HepG2 (cell line): Measurements from ENCODE around the gene FAM89B. TPM values are rescaled to one million over a fixed set of nuclear protein-coding genes. Genes with fewer than 3 reads are reported as not detected.

Experiments used
- CBX1 ChIP-seq: IDR thresholded peaks from one replicate; pipeline ENCODE4 v1.6.1; 2016; ENCODE audit warnings: antibody characterized with exemption, low read depth
- CREB1 ChIP-seq, 2 experiments: fragments of 450-650 bp in 1 of 2; IDR thresholded peaks; 2 replicates each; pipeline ENCODE4 v1.6.1; 2016 to 2017; ENCODE audit warnings: control low read depth in 1 of 2, mild to moderate bottlenecking in 1 of 2, missing compliant biosample characterization in 1 of 2, missing genetic modification characterization in 1 of 2
- GFI1 ChIP-seq: sonication (generic); formaldehyde crosslinking; IDR thresholded peaks from 2 replicates; pipeline ENCODE4 v1.5.0; 2020; ENCODE audit warnings: missing genetic modification reagents, mild to moderate bottlenecking, borderline replicate concordance
- HIC2 ChIP-seq: sonication (generic); formaldehyde crosslinking; IDR thresholded peaks from 2 replicates; pipeline ENCODE4 v1.9.0; 2022; ENCODE audit warnings: low read depth, missing genetic modification reagents
- IRF9 ChIP-seq: sonication (generic); formaldehyde crosslinking; IDR thresholded peaks from 2 replicates; pipeline ENCODE4 v1.8.0; 2022; ENCODE audit warnings: missing genetic modification reagents, mild to moderate bottlenecking, borderline replicate concordance
- MXD3 ChIP-seq: IDR thresholded peaks from 2 replicates; pipeline ENCODE4 v1.6.1; 2016; ENCODE audit warnings: mild to moderate bottlenecking, missing biosample characterization, missing genetic modification reagents
- SCMH1 ChIP-seq: sonication (generic); formaldehyde crosslinking; IDR thresholded peaks from 2 replicates; pipeline ENCODE4 v1.9.0; 2021; ENCODE audit warnings: missing genetic modification reagents, mild to moderate bottlenecking, borderline replicate concordance
- ZNF354B ChIP-seq: sonication (generic); formaldehyde crosslinking; IDR thresholded peaks from 2 replicates; pipeline ENCODE4 v1.8.0; 2022; ENCODE audit warnings: mild to moderate bottlenecking, missing genetic modification reagents
- ZNF484 ChIP-seq: sonication (generic); formaldehyde crosslinking; IDR thresholded peaks from 2 replicates; pipeline ENCODE4 v1.5.1; 2020; ENCODE audit warnings: mild to moderate bottlenecking, low read depth, missing genetic modification reagents, borderline replicate concordance
- ZNF703 ChIP-seq: sonication (generic); formaldehyde crosslinking; IDR thresholded peaks from 2 replicates; pipeline ENCODE4 v1.5.1; 2020; ENCODE audit warnings: missing genetic modification reagents, mild to moderate bottlenecking, moderate library complexity, borderline replicate concordance
- ZNF773 ChIP-seq: sonication (generic); formaldehyde crosslinking; IDR thresholded peaks from 2 replicates; pipeline ENCODE4 v1.4.0; 2020; ENCODE audit warnings: missing genetic modification reagents, borderline replicate concordance
- polyA plus RNA-seq, 8 experiments: library from polyadenylated mRNA; depleted of rRNA in 3 of 8; stranded (reverse) in 7 of 8; unstranded in 1 of 8; fragments of >200 nt; fragmentation: Illumina TruSeq in 4 of 8; extraction: Trizol in 4 of 8; gene quantifications; 2 replicates each; pipeline versions ENCODE4 v1.2.1 to v1.2.3, GENCODE V29; 2011 to 2016; ENCODE audit warnings: low read depth in 4 of 8, missing spikeins in 1 of 8, mixed read lengths in 1 of 8; ENCODE audit not compliant: insufficient read depth in 1 of 8
- total RNA-seq, 5 experiments: library from RNA; depleted of rRNA; stranded (reverse); fragments of >200 nt; fragmentation: Illumina TruSeq; extraction: Trizol; gene quantifications; 2 replicates each; pipeline ENCODE4 v1.2.3, GENCODE V29; 2016; ENCODE audit warnings: low read depth in 1 of 5
- TF ChIP-seq, protein P1 (sequence below): sonication (generic); formaldehyde crosslinking; conservative IDR thresholded peaks from 2 replicates; pipeline ENCODE4 v1.4.0; 2020; ENCODE audit warnings: missing genetic modification reagents
- TF ChIP-seq, protein P2 (sequence below): sonication (generic); formaldehyde crosslinking; IDR thresholded peaks from 2 replicates; pipeline ENCODE4 v1.4.0; 2020; ENCODE audit warnings: missing genetic modification reagents, low read depth, mild to moderate bottlenecking, borderline replicate concordance
- TF ChIP-seq, protein P3 (sequence below): sonication (generic); formaldehyde crosslinking; IDR thresholded peaks from 2 replicates; pipeline ENCODE4 v1.4.0; 2020; ENCODE audit warnings: missing genetic modification reagents
- TF ChIP-seq, protein P4 (sequence below): sonication (generic); formaldehyde crosslinking; IDR thresholded peaks from 2 replicates; pipeline ENCODE4 v1.4.0; 2020; ENCODE audit warnings: missing genetic modification reagents

The FAM89B gene
- total and polyA plus RNA-seq, 2 of the 13 experiments (the other 11 are each of a cell fraction or from before 2014, with no cell fraction given), result 5.7 to 8.0 TPM

- TF ChIP-seq, protein P1, sequence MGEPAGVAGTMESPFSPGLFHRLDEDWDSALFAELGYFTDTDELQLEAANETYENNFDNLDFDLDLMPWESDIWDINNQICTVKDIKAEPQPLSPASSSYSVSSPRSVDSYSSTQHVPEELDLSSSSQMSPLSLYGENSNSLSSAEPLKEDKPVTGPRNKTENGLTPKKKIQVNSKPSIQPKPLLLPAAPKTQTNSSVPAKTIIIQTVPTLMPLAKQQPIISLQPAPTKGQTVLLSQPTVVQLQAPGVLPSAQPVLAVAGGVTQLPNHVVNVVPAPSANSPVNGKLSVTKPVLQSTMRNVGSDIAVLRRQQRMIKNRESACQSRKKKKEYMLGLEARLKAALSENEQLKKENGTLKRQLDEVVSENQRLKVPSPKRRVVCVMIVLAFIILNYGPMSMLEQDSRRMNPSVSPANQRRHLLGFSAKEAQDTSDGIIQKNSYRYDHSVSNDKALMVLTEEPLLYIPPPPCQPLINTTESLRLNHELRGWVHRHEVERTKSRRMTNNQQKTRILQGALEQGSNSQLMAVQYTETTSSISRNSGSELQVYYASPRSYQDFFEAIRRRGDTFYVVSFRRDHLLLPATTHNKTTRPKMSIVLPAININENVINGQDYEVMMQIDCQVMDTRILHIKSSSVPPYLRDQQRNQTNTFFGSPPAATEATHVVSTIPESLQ (CRISPR knock-in tag), result no peak
- TF ChIP-seq, protein P2, sequence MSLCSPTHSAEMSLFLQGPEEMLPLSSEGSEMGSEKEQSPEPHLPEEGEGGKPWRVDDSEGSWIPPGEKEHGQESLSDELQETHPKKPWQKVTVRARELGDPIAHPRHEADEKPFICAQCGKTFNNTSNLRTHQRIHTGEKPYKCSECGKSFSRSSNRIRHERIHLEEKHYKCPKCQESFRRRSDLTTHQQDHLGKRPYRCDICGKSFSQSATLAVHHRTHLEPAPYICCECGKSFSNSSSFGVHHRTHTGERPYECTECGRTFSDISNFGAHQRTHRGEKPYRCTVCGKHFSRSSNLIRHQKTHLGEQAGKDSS (CRISPR knock-in tag), result no peak
- TF ChIP-seq HIC2 (CRISPR knock-in tag), result no peak; the same call in 1 of the 2 replicates
- TF ChIP-seq, protein P3, sequence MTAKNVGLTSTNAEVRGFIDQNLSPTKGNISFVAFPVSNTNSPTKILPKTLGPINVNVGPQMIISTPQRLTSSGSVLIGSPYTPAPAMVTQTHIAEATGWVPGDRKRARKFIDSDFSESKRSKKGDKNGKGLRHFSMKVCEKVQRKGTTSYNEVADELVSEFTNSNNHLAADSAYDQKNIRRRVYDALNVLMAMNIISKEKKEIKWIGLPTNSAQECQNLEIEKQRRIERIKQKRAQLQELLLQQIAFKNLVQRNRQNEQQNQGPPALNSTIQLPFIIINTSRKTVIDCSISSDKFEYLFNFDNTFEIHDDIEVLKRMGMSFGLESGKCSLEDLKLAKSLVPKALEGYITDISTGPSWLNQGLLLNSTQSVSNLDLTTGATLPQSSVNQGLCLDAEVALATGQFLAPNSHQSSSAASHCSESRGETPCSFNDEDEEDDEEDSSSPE (CRISPR knock-in tag), result 0 out of 2 replicates have a peak, but pooled peaks have one; percentile 20
- TF ChIP-seq GFI1 (CRISPR knock-in tag), result peak; percentile 23; the same call in 1 of the 2 replicates
- TF ChIP-seq IRF9 (CRISPR knock-in tag), result 0 out of 2 replicates have a peak, but pooled peaks have one; percentile 25
- peak; percentile 77; the same call in 1 of the 2 replicates for TF ChIP-seq ZNF773 (CRISPR knock-in tag)
- no peak for TF ChIP-seq ZNF703 (CRISPR knock-in tag)
- no peak for TF ChIP-seq ZNF354B (CRISPR knock-in tag)
- TF ChIP-seq SCMH1 (CRISPR knock-in tag), result no peak
- TF ChIP-seq MXD3 (CRISPR knock-in tag), result peak; percentile 78
- TF ChIP-seq CREB1 (IDR thresholded peaks at IDR 0.05), result no peak
- TF ChIP-seq CREB1 (CRISPR knock-in tag; IDR thresholded peaks at IDR 0.05), result no peak
- TF ChIP-seq ZNF484 (CRISPR knock-in tag), result no peak
- TF ChIP-seq CBX1, result no peak
- TF ChIP-seq, protein P4, sequence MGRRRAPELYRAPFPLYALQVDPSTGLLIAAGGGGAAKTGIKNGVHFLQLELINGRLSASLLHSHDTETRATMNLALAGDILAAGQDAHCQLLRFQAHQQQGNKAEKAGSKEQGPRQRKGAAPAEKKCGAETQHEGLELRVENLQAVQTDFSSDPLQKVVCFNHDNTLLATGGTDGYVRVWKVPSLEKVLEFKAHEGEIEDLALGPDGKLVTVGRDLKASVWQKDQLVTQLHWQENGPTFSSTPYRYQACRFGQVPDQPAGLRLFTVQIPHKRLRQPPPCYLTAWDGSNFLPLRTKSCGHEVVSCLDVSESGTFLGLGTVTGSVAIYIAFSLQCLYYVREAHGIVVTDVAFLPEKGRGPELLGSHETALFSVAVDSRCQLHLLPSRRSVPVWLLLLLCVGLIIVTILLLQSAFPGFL (CRISPR knock-in tag), result no peak
These were observed 47.4 kb upstream of the FAM89B start, which contains the start of gene SCYL1 (continued) for GRCh38 chr11:65524741-65525545.
